GM12865 (cell line): ENCODE measurements around the gene OR4F15.

Source experiments
- DNase-seq: peaks from one replicate; pipeline ENCODE4 v3.0.0; 2010; ENCODE audit warnings: low read depth
- H3K4me3 ChIP-seq: 2 replicates; pipeline ENCODE4 v1.5.1; 2011; ENCODE audit warnings: mild to moderate bottlenecking, low read depth, low read length, control low read depth
- CTCF ChIP-seq: IDR thresholded peaks from 2 replicates; pipeline ENCODE4 v1.5.1; 2011; ENCODE audit warnings: low read length, control low read depth, low read depth, inconsistent platforms; ENCODE audit not compliant: insufficient read depth; ENCODE audit errors: missing control alignments

Gene OR4F15

GRCh38 chr15:101841656-101842055 lies 29.7 kb downstream of the OR4F15 start:
- no peak for TF ChIP-seq CTCF
- DNase-seq = no peak
- no peak overlapping the region for H3K4me3 ChIP-seq

GRCh38 chr15:101844916-101845315 lies 32.9 kb downstream of the OR4F15 start:
- no peak for TF ChIP-seq CTCF
- no peak overlapping the region for H3K4me3 ChIP-seq
- no peak for DNase-seq

- DNase-seq = no peak
- H3K4me3 ChIP-seq = no peak overlapping the region
- TF ChIP-seq CTCF = no peak
Measured at GRCh38 chr15:101852356-101852755, 40.4 kb downstream of the OR4F15 start.
